ENCODE data around the gene TRMT44.

TRMT44 gene

DNA sequence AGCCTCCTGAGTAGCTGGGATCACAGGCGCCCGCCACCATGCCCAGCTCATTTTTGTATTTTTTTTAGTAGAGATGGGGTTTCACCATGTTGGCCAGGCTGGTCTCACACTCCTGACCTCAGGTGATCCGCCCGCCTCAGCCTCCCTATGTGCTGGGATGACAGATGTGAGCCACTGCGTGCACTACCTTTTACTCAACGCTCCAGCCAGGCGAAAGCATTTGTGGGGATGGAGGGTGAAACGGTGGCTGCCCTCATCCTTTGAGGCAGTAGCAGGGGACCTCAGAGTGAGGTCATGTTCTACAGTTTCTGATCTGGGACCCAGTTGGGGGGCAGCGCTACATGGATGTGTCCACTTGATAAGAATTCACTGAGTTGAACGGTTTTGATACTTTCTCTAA, 73.8 kb downstream of the TRMT44 start:
- DNase-seq (ENCODE audit: low read depth): no peak

DNA sequence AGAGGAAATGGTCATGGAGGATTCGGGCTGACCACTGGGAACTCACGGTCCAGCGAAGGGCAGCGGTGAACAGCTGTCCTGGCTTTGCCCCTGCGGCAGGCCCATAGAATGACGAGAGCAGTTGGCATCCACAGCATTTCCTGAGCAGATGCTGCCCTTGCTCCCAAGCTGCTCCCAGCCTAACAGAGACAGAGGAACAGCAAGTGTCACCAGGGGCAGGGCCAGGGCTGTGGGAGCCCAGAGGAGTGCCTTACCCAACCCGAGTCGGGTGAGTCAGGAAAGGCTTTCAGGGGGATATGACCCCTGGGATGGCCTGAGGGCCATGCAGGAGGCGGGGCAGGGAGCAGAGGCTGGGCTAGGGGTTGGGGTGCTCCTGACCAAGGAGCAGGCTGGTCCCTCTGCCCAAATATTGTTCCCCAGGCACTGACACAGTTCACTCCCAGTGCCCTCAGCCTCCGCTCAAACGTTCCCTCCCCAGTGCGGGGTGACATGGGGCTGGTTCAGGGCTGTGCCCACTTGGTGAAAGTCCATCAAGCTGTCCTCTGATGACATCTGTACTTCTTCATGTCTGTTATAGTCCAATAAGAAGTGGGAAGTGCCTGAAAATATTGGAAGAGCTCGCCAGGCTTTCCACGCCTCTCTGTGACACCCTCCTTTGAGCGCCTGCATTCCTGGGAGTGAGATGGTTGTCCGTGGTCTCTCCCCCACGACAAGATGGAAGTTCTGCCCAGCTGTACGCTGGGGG, 74.9 kb downstream of the TRMT44 start:
- no peak for DNase-seq (ENCODE audit: low read depth)

DNA sequence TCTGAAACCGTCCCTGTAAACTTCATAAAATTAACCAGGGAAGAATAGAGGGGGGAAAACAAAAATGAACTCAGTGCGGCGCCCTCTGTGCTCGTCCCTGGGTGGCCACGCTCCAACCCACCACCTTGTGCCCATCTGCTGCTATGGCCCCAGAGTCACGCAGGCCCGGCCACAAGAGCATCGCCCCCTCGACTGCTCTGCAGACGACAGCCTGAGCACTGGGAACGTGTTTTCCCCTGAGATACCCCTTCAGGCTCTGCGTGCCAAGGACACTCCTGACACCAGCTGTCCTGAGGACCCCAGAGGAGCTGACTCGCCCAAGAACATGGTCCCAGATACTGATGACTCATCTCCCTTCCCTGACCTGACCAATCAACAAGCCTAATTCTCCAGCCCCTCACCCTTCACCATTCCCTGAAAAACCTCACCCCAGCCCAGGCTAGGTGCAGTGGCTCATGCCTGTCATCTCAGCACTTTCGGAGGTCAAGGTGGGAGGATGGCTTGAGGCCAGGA, 75.5 kb downstream of the TRMT44 start:
- no peak for DNase-seq (ENCODE audit: low read depth)

DNA sequence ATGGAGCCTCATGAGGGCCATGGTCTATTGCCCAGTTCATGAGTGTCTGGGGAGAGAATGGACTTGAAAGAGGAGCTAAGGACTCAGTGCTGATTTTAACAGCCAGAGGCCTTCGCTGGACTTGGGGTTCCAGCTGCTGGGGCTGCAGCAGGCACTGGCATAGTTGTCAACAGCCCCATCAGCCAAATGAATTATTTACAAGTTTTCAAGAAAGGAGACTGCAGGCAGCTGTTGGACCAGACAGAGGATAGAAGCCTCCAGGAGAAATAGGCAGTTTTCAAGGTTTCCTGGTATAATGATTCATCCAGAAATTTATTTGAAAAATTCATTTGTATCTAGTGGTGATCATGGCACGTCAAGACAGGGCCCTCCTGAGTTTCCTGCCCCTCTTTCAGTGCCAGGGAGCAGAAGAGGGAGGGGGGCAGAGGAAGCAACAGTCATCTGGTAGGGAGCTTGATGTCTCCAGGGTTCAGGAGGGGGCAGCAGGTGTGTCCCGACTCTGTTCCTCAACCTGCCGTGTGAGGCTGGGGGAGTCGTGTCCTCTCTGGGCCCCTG, 76.5 kb downstream of the TRMT44 start:
- DNase-seq (ENCODE audit: low read depth): no peak

DNA sequence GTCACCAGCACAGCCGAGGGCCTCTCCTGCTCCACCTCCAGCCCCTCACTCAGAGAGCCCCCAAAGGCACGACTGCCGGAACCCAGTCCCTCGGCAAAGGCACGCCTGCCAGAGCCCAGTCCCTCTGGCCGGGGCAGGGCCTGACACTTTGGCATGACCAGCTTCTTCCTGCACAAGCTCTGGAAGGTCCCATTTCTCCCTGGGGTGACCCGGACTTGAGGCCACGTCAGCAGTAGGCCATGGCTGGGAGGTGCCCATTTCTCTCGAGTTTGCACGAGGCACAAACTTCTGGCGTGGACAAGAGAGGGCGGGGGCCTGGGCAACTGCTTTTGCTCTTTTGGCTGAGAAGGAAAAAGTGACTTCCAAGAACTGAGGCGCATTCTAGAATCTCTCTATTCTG, 77.4 kb downstream of the TRMT44 start:
- DNase-seq (ENCODE audit: low read depth): no peak

DNA sequence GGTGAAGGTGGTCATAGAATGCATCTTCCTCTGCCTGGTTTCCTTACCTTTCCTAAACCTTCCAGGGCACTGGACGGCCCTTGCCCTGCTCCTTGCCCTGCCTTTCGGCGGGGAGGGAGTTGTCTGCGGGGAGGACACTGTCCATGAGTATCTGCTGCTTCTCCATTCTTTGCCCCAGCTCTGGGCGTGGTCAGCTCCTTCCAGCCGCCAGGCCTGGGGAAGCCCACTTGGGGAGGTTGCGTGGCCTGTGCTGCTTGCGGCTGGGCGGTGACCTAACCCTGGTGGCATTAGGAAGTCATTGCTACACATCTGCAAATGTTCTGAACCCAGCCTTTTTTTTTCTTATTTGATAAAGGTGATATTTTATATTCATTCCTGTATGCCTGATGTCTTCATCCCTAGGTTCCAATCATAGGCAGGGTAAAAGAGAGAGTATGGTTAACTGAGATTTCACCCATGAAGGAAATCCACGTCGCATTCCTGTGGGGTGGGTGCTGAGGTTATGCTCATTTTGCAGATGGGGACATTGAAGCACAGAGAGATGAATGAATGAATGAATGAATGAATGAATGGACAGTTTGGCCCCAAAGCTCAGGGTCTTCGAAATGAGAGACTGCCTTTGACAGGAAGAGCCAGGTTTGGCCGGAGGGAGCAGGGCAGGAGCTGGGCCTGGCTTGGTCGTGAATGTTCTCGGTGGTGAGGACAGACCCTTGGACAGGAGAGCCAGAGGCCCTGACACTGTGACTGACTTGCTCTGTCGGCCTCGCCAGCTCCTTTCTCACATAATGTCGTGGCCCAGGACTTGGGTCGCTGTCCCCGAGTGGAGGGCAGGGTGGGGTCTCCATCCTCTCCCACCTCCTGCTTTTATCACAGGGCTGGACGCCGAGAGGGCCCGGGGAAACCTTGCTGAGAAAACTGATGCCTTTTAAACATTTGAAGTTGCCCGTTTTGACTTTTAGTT, 81.9 kb downstream of the TRMT44 start:
- DNase-seq (ENCODE audit: low read depth): no peak

DNA sequence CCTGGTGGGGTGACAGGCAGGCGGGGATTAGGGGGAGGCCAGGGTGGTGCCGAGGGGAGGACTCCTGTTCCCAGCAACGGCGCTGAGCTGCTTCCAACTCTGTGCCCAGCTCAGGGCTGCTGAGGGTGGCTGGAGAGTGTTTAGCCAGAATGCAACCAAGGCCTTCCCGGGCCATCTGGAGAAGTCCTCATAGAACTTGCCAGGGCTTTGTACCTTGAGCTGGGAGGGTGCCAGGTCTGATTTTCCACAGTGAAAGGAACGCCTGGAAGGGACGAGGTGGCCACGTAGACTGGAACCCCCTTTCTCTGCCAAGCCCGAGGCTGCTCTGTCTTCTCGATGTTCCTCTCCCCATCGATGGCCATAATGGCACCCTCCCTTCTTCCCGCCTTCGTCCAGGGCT, 82.6 kb downstream of the TRMT44 start:
- no peak for DNase-seq (ENCODE audit: low read depth)

DNA sequence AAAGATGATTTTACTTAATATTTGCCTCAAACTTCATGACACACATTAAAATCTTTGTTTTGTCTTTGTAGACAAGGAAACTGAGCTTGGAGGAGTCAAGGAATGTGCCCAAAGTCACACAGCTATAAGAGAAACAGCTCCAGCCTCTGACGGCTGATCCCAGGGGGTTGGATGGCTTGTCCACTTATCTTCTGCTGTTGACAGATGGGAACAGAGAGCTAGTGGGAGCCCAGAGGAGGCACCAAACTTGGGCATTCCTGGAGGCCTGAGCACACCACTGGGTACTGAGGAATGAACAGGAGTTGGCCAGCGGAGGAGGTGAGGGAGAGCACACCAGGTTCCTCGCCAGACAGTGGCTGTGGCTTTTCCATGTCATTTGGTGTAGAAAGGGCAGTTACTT, 83.2 kb downstream of the TRMT44 start:
- DNase-seq (ENCODE audit: low read depth): no peak

DNA sequence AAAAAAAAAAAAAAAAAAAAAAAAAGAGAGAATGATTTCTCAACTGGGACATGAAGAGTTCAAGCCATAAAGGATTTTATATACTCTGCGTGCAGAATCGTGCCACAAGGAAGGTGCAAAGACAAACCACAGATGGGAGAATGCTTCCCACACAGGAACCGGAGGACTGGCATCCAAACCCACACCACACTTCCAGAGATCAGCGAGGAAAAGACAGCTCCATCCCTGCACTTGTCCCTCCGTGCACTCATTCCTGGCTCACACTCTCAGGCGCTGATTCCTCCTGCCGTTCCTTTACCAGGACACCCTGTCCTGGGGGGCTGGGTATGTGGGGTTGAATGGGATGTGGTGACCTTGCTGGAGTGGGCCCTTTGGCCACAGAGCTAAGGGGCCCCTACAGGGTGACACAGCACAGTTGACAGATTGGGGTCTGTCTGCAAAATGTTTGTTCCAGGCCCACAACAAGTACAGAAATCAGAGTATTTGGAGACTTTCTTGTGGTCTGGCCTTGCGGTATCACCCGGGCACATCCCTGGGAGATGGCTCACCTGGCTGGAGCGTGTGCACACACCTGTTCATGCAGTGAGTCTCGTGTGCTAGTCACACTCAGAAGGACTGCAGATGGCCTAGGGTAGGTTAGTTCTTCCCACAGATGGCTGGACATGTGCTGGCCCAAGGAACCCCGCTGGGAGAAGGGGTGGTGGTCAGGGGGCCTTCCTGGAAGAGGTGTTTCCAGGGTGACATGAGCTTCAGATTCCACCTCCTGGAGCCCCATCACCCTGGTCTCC, 84.2 kb downstream of the TRMT44 start:
- no peak for DNase-seq (ENCODE audit: low read depth)

DNA sequence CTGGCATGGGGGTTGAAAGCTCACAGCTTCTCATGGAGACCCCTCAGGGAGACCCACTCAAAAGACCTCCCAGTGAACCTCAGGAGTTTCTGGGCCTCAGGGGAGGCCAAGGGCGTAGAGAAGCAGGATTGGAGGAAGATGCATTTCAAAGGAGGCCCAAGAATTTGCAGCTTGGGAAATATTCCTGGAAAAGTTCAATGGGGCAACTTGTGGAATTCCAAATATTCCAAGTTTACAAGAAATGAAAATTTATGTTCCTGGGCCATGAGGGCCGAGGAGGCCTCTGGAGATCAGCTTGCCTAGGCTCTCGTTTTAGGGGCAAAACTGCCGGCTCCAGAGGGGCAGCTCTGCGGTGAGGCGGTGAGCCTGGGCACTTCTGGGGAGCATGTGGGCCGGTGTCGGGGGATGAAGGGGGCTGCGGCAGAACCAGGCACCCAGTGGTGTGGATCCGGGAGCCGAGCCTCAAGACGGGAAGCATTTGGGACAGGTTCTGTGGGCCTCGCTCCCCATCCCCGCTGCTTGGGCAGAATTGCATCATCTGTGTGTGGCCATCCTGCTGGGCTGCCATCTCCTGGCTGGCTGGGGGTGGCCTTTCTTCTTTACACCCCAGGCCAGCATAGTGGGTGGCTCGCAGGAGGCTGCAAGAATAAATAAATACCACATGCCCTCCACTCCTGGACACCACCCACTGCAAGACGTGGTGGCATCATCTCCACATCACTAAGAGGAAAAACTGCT, 85.0 kb downstream of the TRMT44 start:
- DNase-seq (ENCODE audit: low read depth): no peak

Measured in CMK (cell line).